Mucosa of stomach (tissue), 1 donor: ENCODE results near the gene NYNRIN.
A peak's percentile ranks its signal among the peaks of the same experiment; 100 is the strongest.

Experiments
- H3K27me3 ChIP-seq: one replicate; pipeline ENCODE4 v1.7.0; 2013; ENCODE audit warnings: mild to moderate bottlenecking, low read length; ENCODE audit not compliant: control insufficient read depth, insufficient read depth
- H3K36me3 ChIP-seq: one replicate; pipeline ENCODE4 v1.7.0; 2013; ENCODE audit warnings: low read length; ENCODE audit not compliant: control insufficient read depth, insufficient read depth
- H3K4me1 ChIP-seq: one replicate; pipeline ENCODE4 v1.7.0; 2013; ENCODE audit warnings: mild to moderate bottlenecking, low read length; ENCODE audit not compliant: control insufficient read depth, insufficient read depth
- H3K4me3 ChIP-seq: one replicate; pipeline ENCODE4 v1.7.0; 2013; ENCODE audit warnings: low read length
- H3K9ac ChIP-seq: one replicate; pipeline ENCODE4 v1.7.0; 2013; ENCODE audit warnings: mild to moderate bottlenecking, low read length, moderate library complexity
- H3K9me3 ChIP-seq: one replicate; pipeline ENCODE4 v1.7.0; 2013; ENCODE audit warnings: mild to moderate bottlenecking, low read length, moderate library complexity; ENCODE audit not compliant: control insufficient read depth
- donor health status: Pancreatic carcinoma.

Gene NYNRIN

DNA sequence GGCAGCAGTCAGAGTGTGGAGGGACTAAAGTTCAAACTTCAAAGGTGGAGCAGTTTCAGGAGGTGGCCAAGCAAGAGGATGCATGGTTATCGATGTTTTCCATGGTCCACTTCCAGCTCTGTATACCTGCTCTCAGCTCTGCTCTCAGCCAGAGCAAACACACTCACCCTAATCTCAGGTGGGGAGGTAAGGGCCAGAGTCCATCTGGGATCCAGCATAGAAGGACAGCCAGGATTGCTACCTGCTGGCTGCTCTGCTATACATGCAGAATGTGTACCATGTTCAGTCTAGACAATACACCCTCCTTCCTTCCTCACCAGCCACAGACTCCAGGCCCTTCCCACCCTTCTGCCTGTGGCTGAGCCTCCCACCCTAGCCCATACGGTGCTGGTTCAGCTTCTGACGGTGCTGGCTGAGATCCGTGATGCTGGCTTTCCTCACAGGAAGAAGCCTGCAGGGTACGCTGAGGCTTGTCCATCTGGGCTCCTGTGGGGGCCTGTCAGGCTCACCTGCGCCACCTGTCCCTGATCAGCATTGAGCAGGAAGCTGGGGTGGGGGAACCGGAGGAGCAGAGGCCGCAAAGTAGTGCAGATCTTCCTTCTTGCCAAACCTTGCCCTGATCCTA lies 28.2 kb downstream of the NYNRIN start:
- H3K4me1 ChIP-seq, result peaks cover 60% of the 10 kb centered on the region
- no peaks in the 10 kb centered on the region for H3K9me3 ChIP-seq
- H3K36me3 ChIP-seq, result peaks cover 10% of the 10 kb centered on the region
- no peak overlapping the region for H3K9ac ChIP-seq
- H3K27me3 ChIP-seq, result no peaks in the 10 kb centered on the region
- H3K4me3 ChIP-seq, result no peak overlapping the region

DNA sequence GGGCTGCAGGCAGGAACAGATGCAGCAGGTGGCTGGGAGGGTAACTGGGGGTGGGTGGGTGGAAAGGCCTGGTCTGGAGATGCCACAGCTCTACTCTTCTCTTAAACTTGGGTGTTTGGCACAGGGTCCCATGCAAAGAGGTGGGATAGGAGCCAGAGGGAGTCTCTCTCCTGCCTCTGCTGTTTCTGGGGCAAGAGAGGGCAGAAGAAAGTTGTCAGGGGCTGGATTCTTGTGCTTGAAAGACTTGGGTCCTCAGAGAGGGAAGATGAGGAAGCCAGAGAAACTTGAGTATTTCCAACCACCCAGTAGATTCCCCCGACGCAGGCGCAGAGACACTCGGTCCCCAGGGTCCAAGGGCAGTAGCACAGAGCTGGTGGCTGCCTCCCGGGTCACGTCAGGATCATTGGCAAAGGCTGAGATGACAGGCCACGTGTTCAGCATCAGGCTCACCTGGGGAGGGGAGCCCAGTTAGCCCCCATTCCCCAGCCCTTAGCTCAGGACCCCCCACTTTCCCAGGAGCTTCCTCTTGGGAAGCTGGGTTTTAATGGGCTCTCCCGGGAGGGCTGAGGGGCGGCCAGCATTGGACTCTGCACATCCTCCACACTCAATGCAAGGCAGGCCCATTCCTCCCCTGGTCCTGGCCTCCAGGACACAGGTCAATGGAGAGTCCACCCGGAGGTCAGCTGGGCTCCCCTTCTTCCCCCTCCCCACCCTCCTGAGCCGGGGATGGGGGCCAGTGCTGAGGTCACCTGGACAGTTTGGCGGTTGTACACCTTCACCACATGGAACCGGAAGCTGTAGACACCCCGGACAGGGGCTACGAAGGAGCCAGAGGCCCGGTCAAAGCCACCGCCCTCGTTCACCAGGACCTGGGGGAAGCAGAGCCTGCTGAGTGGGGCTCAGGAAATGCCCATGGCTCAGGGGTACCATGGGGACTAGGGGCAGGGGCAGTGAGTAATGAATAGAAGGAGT lies 29.0 kb downstream of the NYNRIN start:
- H3K9ac ChIP-seq, result peak overlapping the region; percentile 48
- H3K27me3 ChIP-seq, result no peaks in the 10 kb centered on the region
- H3K4me1 ChIP-seq, result peaks cover 60% of the 10 kb centered on the region
- H3K9me3 ChIP-seq, result no peaks in the 10 kb centered on the region
- H3K4me3 ChIP-seq, result no peak overlapping the region
- H3K36me3 ChIP-seq, result peaks cover 18% of the 10 kb centered on the region

DNA sequence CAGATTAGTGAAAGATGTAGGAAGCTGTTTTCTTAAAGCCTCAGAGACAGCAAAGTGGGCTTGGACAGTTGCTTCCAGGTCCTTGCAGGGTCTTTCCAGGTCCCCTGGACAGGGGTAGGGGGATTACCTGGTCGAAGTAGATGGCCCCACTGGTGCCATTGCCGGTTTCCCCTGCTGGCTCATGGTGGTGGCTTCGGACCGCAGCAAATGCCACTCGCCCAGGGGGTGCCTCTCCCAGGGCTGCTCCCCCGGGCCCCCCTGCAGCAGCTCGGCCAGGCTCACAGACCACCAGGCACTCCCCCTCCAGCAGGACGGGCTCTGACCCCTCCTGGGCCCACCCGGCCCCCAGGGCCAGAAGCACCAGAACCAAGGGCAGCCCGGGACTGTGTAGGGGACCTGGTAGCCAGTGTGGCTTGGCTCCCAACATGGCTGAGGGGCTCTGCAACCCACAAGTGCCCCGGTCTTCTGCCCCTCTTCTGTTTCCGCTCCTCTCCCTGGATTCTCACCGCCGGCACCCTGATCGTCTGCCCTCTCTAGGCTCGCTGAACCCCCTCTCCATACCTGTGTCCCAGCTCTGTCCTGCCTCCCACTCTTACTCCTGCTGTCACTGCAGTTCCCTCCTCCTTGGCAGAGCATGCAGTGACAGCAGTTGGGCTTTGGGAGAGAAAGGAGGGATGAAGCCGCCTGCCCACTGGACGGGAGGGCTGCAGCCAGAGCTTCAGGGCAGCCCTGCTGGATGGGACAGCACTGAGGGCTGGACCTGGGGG lies 30.0 kb downstream of the NYNRIN start:
- peak overlapping the region; percentile 96 for H3K9ac ChIP-seq
- no peak overlapping the region for H3K4me3 ChIP-seq
- H3K9me3 ChIP-seq, result no peaks in the 10 kb centered on the region
- peaks cover 60% of the 10 kb centered on the region for H3K4me1 ChIP-seq
- H3K27me3 ChIP-seq, result no peaks in the 10 kb centered on the region
- peaks cover 20% of the 10 kb centered on the region for H3K36me3 ChIP-seq

DNA sequence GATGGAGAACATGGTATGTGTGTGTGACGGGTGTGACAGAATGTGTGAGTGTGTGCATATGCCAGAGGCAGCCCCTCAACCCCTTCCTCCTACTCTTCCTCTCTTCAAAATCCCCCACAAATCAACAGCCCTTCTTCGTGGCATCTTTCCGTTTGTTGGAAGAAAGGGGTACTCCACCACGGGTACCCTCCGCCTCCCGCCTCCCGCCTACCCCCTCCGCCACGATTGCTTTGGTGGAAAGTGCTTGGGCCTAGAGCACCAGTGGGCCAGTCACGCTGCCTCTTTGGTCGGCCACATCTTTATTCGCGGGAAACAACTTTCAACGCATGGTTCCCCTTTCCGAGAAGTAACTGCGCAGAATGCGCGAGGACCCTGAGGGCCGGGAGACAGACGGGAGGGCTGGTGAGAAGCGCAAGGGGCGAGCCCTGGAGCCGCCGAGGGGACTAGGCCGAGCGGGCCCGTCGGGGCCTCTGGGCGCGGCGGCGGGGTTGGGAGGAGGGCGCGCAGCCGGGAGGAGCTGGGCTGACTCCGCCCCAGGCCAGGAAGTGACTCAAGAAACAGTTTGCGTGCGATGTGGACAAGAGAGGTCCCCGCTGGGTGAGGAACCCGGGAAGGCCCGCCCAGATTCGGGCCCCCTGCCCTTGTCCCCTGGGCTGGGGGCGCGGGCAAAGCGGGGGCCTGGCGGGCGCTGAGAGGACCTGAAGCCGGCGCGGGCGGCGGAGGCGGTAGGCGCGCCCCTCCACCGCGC lies 30.8 kb downstream of the NYNRIN start, which contains the start of the genes CBLN3 and KHNYN:
Gene CBLN3 (minus strand): TSS at position 274 of the 748 bp plus-strand sequence. CDS start 614 bp downstream, outside the sequence.
Gene KHNYN (plus strand): TSS at position 560 of the 748 bp plus-strand sequence. CDS start 777 bp downstream, outside the sequence.
- Histone ChIP-seq H3K9ac (peak within 1 kb of the TSS; percentile 96), H3K9me3 (no peaks in the 10 kb centered on the region), H3K4me1 (peaks cover 60% of the 10 kb centered on the region), H3K4me3 (peak within 1 kb of the TSS; percentile 79), H3K27me3 (no peaks in the 10 kb centered on the region), H3K36me3 (peaks cover 25% of the 10 kb centered on the region)

- H3K9me3 ChIP-seq, result no peaks in the 10 kb centered on the region
- H3K4me1 ChIP-seq, result peaks cover 59% of the 10 kb centered on the region
- H3K9ac ChIP-seq, result peak overlapping the region; percentile 96
- peak overlapping the region; percentile 79 for H3K4me3 ChIP-seq
- no peaks in the 10 kb centered on the region for H3K27me3 ChIP-seq
- H3K36me3 ChIP-seq, result peaks cover 25% of the 10 kb centered on the region
Observed at GRCh38 chr14:24430143-24430681, 31.4 kb downstream of the NYNRIN start.

DNA sequence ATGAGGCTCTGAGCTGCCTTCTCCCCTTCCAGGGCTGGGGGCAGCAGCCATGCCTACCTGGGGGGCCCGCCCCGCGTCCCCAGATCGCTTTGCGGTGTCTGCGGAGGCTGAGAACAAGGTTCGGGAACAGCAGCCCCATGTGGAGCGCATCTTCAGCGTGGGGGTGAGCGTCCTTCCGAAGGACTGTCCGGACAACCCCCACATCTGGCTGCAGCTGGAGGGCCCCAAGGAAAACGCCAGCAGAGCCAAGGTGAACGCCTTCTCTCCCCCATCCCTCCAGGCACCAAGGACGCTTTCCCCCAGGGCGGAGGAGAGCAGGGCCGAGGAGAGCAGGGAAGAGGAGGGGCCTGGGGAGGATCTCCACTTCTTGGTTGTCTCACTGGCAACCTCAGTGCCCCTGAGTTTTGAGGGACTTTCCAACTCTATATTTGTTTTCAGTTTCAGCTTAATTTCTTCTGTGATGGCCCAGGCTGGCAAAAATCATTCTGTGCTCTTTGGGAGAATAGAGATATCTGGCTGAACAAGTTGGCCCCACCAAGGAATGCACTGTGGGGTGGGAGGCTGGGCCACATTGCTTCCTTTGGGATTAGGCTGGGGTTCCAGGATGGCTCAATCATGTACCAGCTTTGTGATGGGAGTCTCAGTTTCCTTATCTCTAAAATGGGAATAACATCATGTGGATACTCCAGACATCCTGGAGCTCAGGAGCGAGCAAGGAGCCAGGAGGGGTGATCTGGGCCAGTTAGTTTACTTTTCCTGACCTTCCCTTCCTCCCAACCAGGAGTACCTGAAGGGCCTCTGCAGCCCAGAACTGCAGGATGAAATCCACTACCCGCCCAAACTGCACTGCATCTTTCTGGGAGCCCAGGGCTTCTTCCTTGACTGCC lies 32.1 kb downstream of the NYNRIN start:
- no peaks in the 10 kb centered on the region for H3K27me3 ChIP-seq

DNA sequence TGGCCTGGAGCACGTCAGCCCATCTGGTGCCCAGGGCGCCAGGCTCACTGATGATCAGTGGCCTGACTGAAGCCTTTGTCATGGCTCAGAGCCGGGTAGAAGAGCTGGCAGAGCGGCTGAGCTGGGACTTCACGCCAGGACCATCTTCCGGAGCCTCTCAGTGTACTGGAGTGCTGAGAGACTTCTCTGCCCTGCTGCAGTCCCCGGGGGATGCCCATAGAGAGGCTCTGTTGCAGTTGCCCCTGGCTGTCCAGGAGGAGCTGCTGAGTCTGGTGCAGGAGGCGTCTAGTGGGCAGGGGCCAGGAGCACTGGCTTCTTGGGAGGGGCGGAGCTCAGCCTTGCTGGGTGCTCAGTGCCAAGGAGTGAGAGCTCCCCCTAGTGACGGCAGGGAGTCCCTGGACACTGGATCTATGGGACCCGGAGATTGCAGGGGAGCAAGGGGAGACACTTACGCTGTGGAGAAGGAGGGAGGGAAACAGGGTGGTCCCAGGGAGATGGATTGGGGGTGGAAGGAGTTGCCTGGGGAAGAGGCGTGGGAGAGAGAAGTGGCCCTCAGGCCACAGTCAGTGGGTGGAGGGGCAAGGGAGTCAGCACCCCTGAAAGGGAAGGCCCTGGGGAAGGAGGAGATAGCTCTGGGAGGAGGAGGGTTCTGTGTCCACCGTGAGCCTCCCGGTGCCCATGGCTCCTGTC lies 32.9 kb downstream of the NYNRIN start:
- peaks cover 44% of the 10 kb centered on the region for H3K4me1 ChIP-seq
- peak overlapping the region; percentile 96 for H3K9ac ChIP-seq
- peaks cover 32% of the 10 kb centered on the region for H3K36me3 ChIP-seq
- no peak overlapping the region for H3K4me3 ChIP-seq
- H3K9me3 ChIP-seq, result no peaks in the 10 kb centered on the region
- H3K27me3 ChIP-seq, result no peaks in the 10 kb centered on the region

More for the DNA sequence above, 32.1 kb downstream of the NYNRIN start:
- Histone ChIP-seq H3K4me1 (peaks cover 52% of the 10 kb centered on the region), H3K36me3 (peaks cover 26% of the 10 kb centered on the region), H3K4me3 (peak overlapping the region; percentile 79), H3K9me3 (no peaks in the 10 kb centered on the region), H3K9ac (peak overlapping the region; percentile 96)

DNA sequence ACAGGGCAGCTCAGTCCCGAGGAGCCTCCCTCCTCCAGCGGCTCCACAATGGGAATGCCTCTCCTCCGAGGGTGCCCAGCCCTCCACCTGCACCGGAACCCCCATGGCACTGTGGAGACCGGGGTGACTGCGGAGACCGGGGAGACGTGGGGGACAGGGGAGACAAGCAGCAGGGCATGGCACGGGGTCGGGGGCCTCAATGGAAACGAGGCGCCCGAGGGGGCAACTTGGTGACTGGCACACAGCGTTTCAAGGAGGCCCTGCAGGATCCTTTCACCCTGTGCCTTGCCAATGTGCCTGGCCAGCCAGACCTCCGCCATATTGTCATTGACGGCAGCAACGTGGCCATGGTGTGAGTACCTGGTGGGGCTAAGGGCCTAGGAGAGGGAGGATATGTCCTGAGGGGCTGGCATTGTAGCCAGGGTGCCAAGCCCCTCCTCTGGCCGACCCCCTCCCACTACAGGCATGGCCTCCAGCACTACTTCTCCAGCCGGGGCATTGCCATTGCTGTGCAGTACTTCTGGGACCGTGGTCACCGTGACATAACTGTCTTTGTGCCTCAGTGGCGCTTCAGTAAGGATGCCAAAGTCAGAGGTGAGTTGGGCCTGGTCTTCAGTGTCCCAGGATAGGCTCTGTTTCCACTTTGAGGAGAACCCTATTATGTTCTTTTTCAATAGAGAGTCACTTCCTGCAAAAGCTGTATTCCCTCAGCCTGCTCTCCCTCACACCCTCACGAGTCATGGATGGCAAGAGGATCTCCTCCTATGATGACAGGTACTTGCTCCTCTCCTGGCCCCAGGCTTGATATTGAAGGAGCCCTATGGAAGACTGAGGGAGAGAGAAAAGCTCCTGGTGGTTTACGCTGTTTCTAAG lies 33.7 kb downstream of the NYNRIN start:
- Histone ChIP-seq H3K36me3 (peaks cover 39% of the 10 kb centered on the region), H3K9ac (peak overlapping the region; percentile 42), H3K27me3 (no peaks in the 10 kb centered on the region), H3K4me3 (no peak overlapping the region), H3K4me1 (peaks cover 48% of the 10 kb centered on the region), H3K9me3 (no peaks in the 10 kb centered on the region)

DNA sequence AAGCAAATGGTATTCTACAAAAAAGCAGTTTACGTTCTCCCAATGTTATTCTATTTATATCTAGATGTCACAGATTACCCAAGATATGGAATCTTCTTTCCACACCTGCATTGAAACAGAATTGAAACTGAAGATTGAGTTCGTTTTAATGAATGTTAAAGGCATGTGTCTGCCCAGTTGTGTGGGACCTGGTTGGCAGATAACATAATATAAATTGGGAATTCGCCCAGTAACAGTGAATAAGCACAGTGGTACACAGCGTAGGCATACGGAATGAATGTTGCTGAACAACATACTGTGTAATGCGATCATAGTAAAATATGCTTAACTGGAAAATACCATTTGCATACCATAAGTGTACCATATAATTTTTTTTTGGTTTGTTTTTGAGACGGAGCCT lies 35.2 kb downstream of the NYNRIN start:
- H3K9me3 ChIP-seq, result no peaks in the 10 kb centered on the region
- no peak overlapping the region for H3K9ac ChIP-seq
- H3K4me1 ChIP-seq, result peaks cover 33% of the 10 kb centered on the region
- H3K36me3 ChIP-seq, result peaks cover 48% of the 10 kb centered on the region
- H3K27me3 ChIP-seq, result no peaks in the 10 kb centered on the region
- H3K4me3 ChIP-seq, result no peak overlapping the region
